Activated CD8-positive, alpha-beta T cell treated with anti-CD3 and anti-CD28 coated beads, Interleukin-2, amount 10 ng/mL, durations not matched to agents 7 days and 5 days (primary cell): Measurements from ENCODE around the gene TLCD2. TPM values are rescaled to one million over a fixed set of nuclear protein-coding genes. Genes with fewer than 3 reads are reported as not detected.

Experiments
- ATAC-seq: fragments of 150-1000 bp; cut with Tn5 transposase; one replicate; pipeline ENCODE4 v1.10.0; 2021; ENCODE audit warnings: moderate library complexity
- CTCF ChIA-PET: fragments of 350-600 bp; sonication (Branson Sonifier 250); formaldehyde crosslinking; loops from one replicate; lab custom pipeline; 2021; ENCODE audit warnings: antibody characterized with exemption; lab: Charles Lee
- POLR2A ChIA-PET: fragments of 350-600 bp; sonication (Branson Sonifier 250); formaldehyde crosslinking; loops from one replicate; lab custom pipeline; 2021; ENCODE audit warnings: antibody characterized with exemption; lab: Charles Lee
- DNase-seq: peaks from one replicate; pipeline ENCODE4 v3.0.0-alpha.2; 2020
- H3K27ac Mint-ChIP-seq: one replicate; pipeline ENCODE4 v1.8.0; 2021; ENCODE audit warnings: mild to moderate bottlenecking, mixed read lengths
- H3K27me3 Mint-ChIP-seq: one replicate; pipeline ENCODE4 v1.8.0; 2021; ENCODE audit warnings: low read depth, mixed read lengths
- H3K36me3 Mint-ChIP-seq: one replicate; pipeline ENCODE4 v1.8.0; 2021; ENCODE audit warnings: low read depth, mixed read lengths
- H3K4me1 Mint-ChIP-seq: one replicate; pipeline ENCODE4 v1.8.0; 2021; ENCODE audit warnings: low read depth, mixed read lengths
- H3K4me3 Mint-ChIP-seq: one replicate; pipeline ENCODE4 v1.8.0; 2021; ENCODE audit warnings: mild to moderate bottlenecking, mixed read lengths
- H3K9me3 Mint-ChIP-seq: one replicate; pipeline ENCODE4 v1.8.0; 2022; ENCODE audit warnings: mixed read lengths; ENCODE audit not compliant: insufficient read depth
- total RNA-seq, 2 experiments: library from RNA; stranded (reverse); gene quantifications; one replicate each; pipeline ENCODE4 v1.2.3, GENCODE V29; 2021

The TLCD2 gene
- under 1 TPM in 1 of 2 experiments, not detected in 1; 0.13 TPM for total RNA-seq

GRCh38 chr17:1709971-1710806 lies at the start of gene TLCD2:
TLCD2 (minus strand) TSS chr17:1710377; CDS start chr17:1710242, 135 bp downstream.
- peak within 1 kb of the TSS; percentile 36 for H3K4me3 Mint-ChIP-seq
- H3K9me3 Mint-ChIP-seq = no peaks in the 10 kb centered on the region
- H3K27ac Mint-ChIP-seq = peak within 1 kb of the TSS; percentile 49
- H3K36me3 Mint-ChIP-seq = peaks cover 11% of the 10 kb centered on the region
- ATAC-seq (peak; percentile 30), DNase-seq (no peak)
- CTCF ChIA-PET = no interaction called here
- peaks cover 31% of the 10 kb centered on the region for H3K27me3 Mint-ChIP-seq
- H3K4me1 Mint-ChIP-seq = peaks cover 25% of the 10 kb centered on the region
- POLR2A ChIA-PET = no interaction called here

GRCh38 chr17:1759529-1759928 lies 49.4 kb upstream of the TLCD2 start:
- no peak for DNase-seq
- no peaks in the 10 kb centered on the region for H3K9me3 Mint-ChIP-seq
- H3K27ac Mint-ChIP-seq = no peak overlapping the region
- H3K27me3 Mint-ChIP-seq = peaks cover 4% of the 10 kb centered on the region
- POLR2A ChIA-PET = no interaction called here
- H3K36me3 Mint-ChIP-seq = no peaks in the 10 kb centered on the region
- H3K4me3 Mint-ChIP-seq = no peak overlapping the region
- H3K4me1 Mint-ChIP-seq = peaks cover 30% of the 10 kb centered on the region
- ATAC-seq = no peak
- CTCF ChIA-PET = no interaction called here

GRCh38 chr17:1758807-1759206 lies 48.6 kb upstream of the TLCD2 start:
- CTCF ChIA-PET = no interaction called here
- Mint-ChIP-seq H3K4me3 (no peak overlapping the region), H3K36me3 (no peaks in the 10 kb centered on the region), H3K9me3 (no peaks in the 10 kb centered on the region), H3K27me3 (peaks cover 4% of the 10 kb centered on the region), H3K27ac (no peak overlapping the region), H3K4me1 (peaks cover 23% of the 10 kb centered on the region)
- ATAC-seq = no peak
- no peak for DNase-seq
- POLR2A ChIA-PET = no interaction called here

GRCh38 chr17:1755827-1756262 lies 45.7 kb upstream of the TLCD2 start:
- Mint-ChIP-seq H3K9me3 (no peaks in the 10 kb centered on the region), H3K36me3 (no peaks in the 10 kb centered on the region), H3K4me1 (peaks cover 7% of the 10 kb centered on the region), H3K4me3 (no peak overlapping the region), H3K27ac (no peak overlapping the region), H3K27me3 (peaks cover 4% of the 10 kb centered on the region)
- no peak for ATAC-seq
- no peak for DNase-seq
- ChIA-PET POLR2A (interaction anchor here (0.5 kb wide), 1 partner anchor 9 kb away, joined by 3 read pairs; no protein-coding TSS in a partner anchor), CTCF (interaction anchor here (0.9 kb wide), 1 partner anchor 104 kb away, joined by 3 read pairs; no protein-coding TSS in a partner anchor)

- DNase-seq = no peak
- H3K4me3 Mint-ChIP-seq = no peak overlapping the region
- peaks cover 4% of the 10 kb centered on the region for H3K27me3 Mint-ChIP-seq
- peaks cover 7% of the 10 kb centered on the region for H3K4me1 Mint-ChIP-seq
- no peaks in the 10 kb centered on the region for H3K9me3 Mint-ChIP-seq
- POLR2A ChIA-PET = interaction anchor here (0.5 kb wide), 1 partner anchor 10 kb away, joined by 3 read pairs; no protein-coding TSS in a partner anchor
- H3K27ac Mint-ChIP-seq = no peak overlapping the region
- H3K36me3 Mint-ChIP-seq = no peaks in the 10 kb centered on the region
- CTCF ChIA-PET = no interaction called here
- ATAC-seq = no peak
These were observed 45.2 kb upstream of the TLCD2 start for GRCh38 chr17:1755252-1755826.

- H3K4me3 Mint-ChIP-seq = no peak overlapping the region
- ATAC-seq (no peak), DNase-seq (no peak)
- H3K36me3 Mint-ChIP-seq = no peaks in the 10 kb centered on the region
- H3K27ac Mint-ChIP-seq = no peak overlapping the region
- ChIA-PET CTCF (interaction anchor here (0.7 kb wide), 1 partner anchor 33 kb away, joined by 3 read pairs; no protein-coding TSS in a partner anchor), POLR2A (no interaction called here)
- peaks cover 7% of the 10 kb centered on the region for H3K4me1 Mint-ChIP-seq
- no peaks in the 10 kb centered on the region for H3K9me3 Mint-ChIP-seq
- peaks cover 4% of the 10 kb centered on the region for H3K27me3 Mint-ChIP-seq
These were observed 44.4 kb upstream of the TLCD2 start for GRCh38 chr17:1754430-1755112.

GRCh38 chr17:1753767-1754429 lies 43.7 kb upstream of the TLCD2 start:
- Mint-ChIP-seq H3K4me3 (no peak overlapping the region), H3K9me3 (no peaks in the 10 kb centered on the region), H3K27ac (no peak overlapping the region), H3K4me1 (peaks cover 7% of the 10 kb centered on the region), H3K27me3 (peaks cover 4% of the 10 kb centered on the region), H3K36me3 (no peaks in the 10 kb centered on the region)
- ChIA-PET POLR2A (no interaction called here), CTCF (interaction anchor here (0.7 kb wide), 1 partner anchor 32 kb away, joined by 3 read pairs; no protein-coding TSS in a partner anchor)
- DNase-seq = no peak
- no peak for ATAC-seq

GRCh38 chr17:1752425-1753262 lies 42.5 kb upstream of the TLCD2 start:
- no peak for DNase-seq
- ChIA-PET CTCF (interaction anchor here (2.3 kb wide), 1 partner anchor 31 kb away, joined by 8 read pairs; no protein-coding TSS in a partner anchor), POLR2A (interaction anchor here (0.6 to 1.5 kb wide), 2 partner anchors 13 to 558 kb away, joined by 3 to 4 read pairs; no protein-coding TSS in a partner anchor)
- no peaks in the 10 kb centered on the region for H3K9me3 Mint-ChIP-seq
- H3K4me3 Mint-ChIP-seq = no peak overlapping the region
- no peaks in the 10 kb centered on the region for H3K27me3 Mint-ChIP-seq
- H3K36me3 Mint-ChIP-seq = no peaks in the 10 kb centered on the region
- ATAC-seq = no peak
- peaks cover 4% of the 10 kb centered on the region for H3K4me1 Mint-ChIP-seq
- H3K27ac Mint-ChIP-seq = no peak overlapping the region

GRCh38 chr17:1750628-1751027 lies 40.5 kb upstream of the TLCD2 start:
- Mint-ChIP-seq H3K36me3 (no peaks in the 10 kb centered on the region), H3K9me3 (no peaks in the 10 kb centered on the region), H3K27me3 (no peaks in the 10 kb centered on the region), H3K4me3 (no peak overlapping the region), H3K27ac (no peak overlapping the region), H3K4me1 (peaks cover 4% of the 10 kb centered on the region)
- ATAC-seq (no peak), DNase-seq (no peak)
- ChIA-PET POLR2A (no interaction called here), CTCF (no interaction called here)

GRCh38 chr17:1746975-1747543 lies 36.9 kb upstream of the TLCD2 start:
- ChIA-PET CTCF (no interaction called here), POLR2A (interaction anchor here (0.8 kb wide), 1 partner anchor 9 kb away, joined by 3 read pairs; no protein-coding TSS in a partner anchor)
- Mint-ChIP-seq H3K9me3 (no peaks in the 10 kb centered on the region), H3K27ac (no peak overlapping the region), H3K4me1 (no peaks in the 10 kb centered on the region), H3K27me3 (no peaks in the 10 kb centered on the region), H3K4me3 (no peak overlapping the region), H3K36me3 (no peaks in the 10 kb centered on the region)
- DNase-seq = no peak
- no peak for ATAC-seq
